Dendritic cell treated with granulocyte-macrophage colony-stimulating factor and Interleukin-4, amounts not matched to agents 40 ng/mL and 50 ng/mL, for 4 days (primary cell): ENCODE measurements around the gene ANKRD60.

Source experiments
- H3K27ac Mint-ChIP-seq: one replicate; pipeline ENCODE4 v1.8.0; 2022; ENCODE audit warnings: mild to moderate bottlenecking, mixed read lengths
- H3K27me3 Mint-ChIP-seq: one replicate; pipeline ENCODE4 v1.8.0; 2022; ENCODE audit warnings: mild to moderate bottlenecking, mixed read lengths
- H3K36me3 Mint-ChIP-seq: one replicate; pipeline ENCODE4 v1.8.0; 2022; ENCODE audit warnings: low read depth, mixed read lengths
- H3K4me1 Mint-ChIP-seq: one replicate; pipeline ENCODE4 v1.8.0; 2022; ENCODE audit warnings: low read depth, mixed read lengths
- H3K4me3 Mint-ChIP-seq: one replicate; pipeline ENCODE4 v1.8.0; 2022; ENCODE audit warnings: mild to moderate bottlenecking, moderate library complexity, mixed read lengths
- H3K9me3 Mint-ChIP-seq: one replicate; pipeline ENCODE4 v1.8.0; 2022; ENCODE audit warnings: mixed read lengths
- intact Hi-C: fragments of 100-400 bp; cut with micrococcal nuclease; formaldehyde crosslinking; loops from one replicate; pipeline ENCODE4 v1.15.0; 2022

The ANKRD60 gene

DNA sequence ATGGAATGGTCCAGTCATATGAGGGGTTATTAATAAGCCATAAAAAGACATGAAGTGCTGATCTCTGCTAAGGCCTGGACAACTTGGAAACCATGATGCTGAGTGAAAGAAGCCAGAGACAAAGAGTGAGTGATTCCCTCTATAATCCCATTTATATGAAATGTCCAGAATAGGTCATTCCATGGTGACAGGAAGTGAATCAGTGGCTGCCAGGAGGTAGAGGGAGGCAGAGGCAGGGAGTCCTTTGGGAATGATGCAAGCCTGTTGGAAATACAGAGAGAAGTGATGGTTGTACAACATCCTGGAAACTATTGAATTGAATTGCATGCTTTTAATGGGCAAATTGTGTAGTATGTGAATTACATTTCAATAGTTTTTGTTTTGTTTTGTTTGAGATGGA lies 26.4 kb downstream of the ANKRD60 start:
- H3K9me3 Mint-ChIP-seq, result no peaks in the 10 kb centered on the region
- no peaks in the 10 kb centered on the region for H3K4me1 Mint-ChIP-seq
- H3K27me3 Mint-ChIP-seq, result peaks cover 10% of the 10 kb centered on the region
- no peak overlapping the region for H3K4me3 Mint-ChIP-seq
- H3K27ac Mint-ChIP-seq, result no peak overlapping the region
- intact Hi-C loops, result loop anchor here (10.0 kb wide), 1 partner anchor 1107 kb away; no protein-coding TSS in a partner anchor
- no peaks in the 10 kb centered on the region for H3K36me3 Mint-ChIP-seq

DNA sequence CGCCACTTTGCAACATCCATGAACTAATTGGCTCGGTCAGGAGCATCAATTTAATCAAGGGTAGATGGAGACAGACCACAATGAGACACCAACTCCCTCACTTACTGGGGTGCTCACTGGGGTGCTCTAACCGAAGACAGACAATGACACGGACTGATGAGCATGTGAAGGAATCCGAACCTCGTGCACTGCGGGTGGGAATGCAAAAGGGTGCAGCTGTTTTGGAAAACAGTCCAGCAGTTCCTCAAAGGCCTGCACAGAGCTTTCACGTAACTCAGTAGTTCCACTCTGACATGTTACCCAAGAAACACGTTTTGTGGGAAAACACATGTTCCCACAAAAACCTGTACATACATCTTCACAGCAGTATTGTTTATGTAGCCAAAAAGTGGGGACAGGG lies 26.8 kb downstream of the ANKRD60 start:
- Mint-ChIP-seq H3K4me3 (no peak overlapping the region), H3K4me1 (no peaks in the 10 kb centered on the region), H3K27ac (no peak overlapping the region), H3K36me3 (no peaks in the 10 kb centered on the region), H3K9me3 (peaks cover 3% of the 10 kb centered on the region), H3K27me3 (peaks cover 10% of the 10 kb centered on the region)
- intact Hi-C loops, result loop anchor here (10.0 kb wide), 1 partner anchor 1107 kb away; no protein-coding TSS in a partner anchor

- H3K27me3 Mint-ChIP-seq, result peaks cover 4% of the 10 kb centered on the region
- H3K27ac Mint-ChIP-seq, result no peak overlapping the region
- peaks cover 9% of the 10 kb centered on the region for H3K9me3 Mint-ChIP-seq
- H3K4me3 Mint-ChIP-seq, result no peak overlapping the region
- no peaks in the 10 kb centered on the region for H3K36me3 Mint-ChIP-seq
- no peaks in the 10 kb centered on the region for H3K4me1 Mint-ChIP-seq
- intact Hi-C loops, result no loop called here
Measured at GRCh38 chr20:58199469-58199868, 29.0 kb downstream of the ANKRD60 start.

GRCh38 chr20:58198901-58199355 lies 29.5 kb downstream of the ANKRD60 start:
- no peaks in the 10 kb centered on the region for H3K36me3 Mint-ChIP-seq
- H3K4me1 Mint-ChIP-seq, result no peaks in the 10 kb centered on the region
- intact Hi-C loops, result no loop called here
- no peak overlapping the region for H3K27ac Mint-ChIP-seq
- no peak overlapping the region for H3K4me3 Mint-ChIP-seq
- peaks cover 4% of the 10 kb centered on the region for H3K27me3 Mint-ChIP-seq
- peaks cover 9% of the 10 kb centered on the region for H3K9me3 Mint-ChIP-seq

DNA sequence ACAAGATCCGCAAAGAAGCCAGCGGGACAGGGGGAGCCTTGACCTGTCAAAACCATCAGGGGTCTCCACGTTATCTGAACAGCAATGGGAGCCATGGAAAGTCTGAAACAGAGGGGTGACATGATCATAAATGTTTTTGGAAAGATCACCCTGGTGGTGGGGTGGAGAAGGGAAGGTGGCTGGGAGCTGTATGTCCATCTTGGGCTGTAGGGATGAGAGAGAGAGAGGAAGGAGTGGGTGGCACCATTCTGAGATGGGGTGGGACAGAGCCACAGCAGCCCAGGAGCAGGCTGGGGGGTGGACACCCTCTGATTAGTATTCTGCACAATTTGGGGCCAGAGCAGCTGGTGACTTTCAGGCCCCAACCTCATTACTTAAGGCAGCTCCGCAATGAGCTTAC lies 30.1 kb downstream of the ANKRD60 start:
- no peaks in the 10 kb centered on the region for H3K36me3 Mint-ChIP-seq
- H3K4me1 Mint-ChIP-seq, result no peaks in the 10 kb centered on the region
- peaks cover 4% of the 10 kb centered on the region for H3K27me3 Mint-ChIP-seq
- no peak overlapping the region for H3K27ac Mint-ChIP-seq
- H3K4me3 Mint-ChIP-seq, result no peak overlapping the region
- intact Hi-C loops, result no loop called here
- H3K9me3 Mint-ChIP-seq, result peaks cover 9% of the 10 kb centered on the region

DNA sequence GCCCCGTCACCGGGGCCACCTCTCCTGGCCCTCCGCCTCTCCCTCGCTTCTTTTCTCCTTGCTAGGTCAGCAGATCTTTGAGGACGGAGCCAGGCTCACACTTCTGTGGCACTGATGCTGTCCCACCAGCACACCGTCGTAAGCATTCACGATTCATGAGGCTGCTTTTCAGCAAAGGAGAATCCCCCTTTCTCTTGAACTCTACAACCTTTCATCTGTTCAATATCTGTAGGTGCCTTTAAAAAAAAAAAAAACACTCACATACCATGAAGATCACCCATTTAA lies 31.3 kb downstream of the ANKRD60 start:
- intact Hi-C loops, result no loop called here
- Mint-ChIP-seq H3K4me1 (no peaks in the 10 kb centered on the region), H3K27me3 (peaks cover 1% of the 10 kb centered on the region), H3K27ac (no peak overlapping the region), H3K4me3 (no peak overlapping the region), H3K9me3 (peaks cover 9% of the 10 kb centered on the region), H3K36me3 (no peaks in the 10 kb centered on the region)

- intact Hi-C loops, result no loop called here
- no peaks in the 10 kb centered on the region for H3K36me3 Mint-ChIP-seq
- peaks cover 1% of the 10 kb centered on the region for H3K27me3 Mint-ChIP-seq
- H3K27ac Mint-ChIP-seq, result no peak overlapping the region
- no peak overlapping the region for H3K4me3 Mint-ChIP-seq
- peaks cover 9% of the 10 kb centered on the region for H3K9me3 Mint-ChIP-seq
- no peaks in the 10 kb centered on the region for H3K4me1 Mint-ChIP-seq
Measured at GRCh38 chr20:58196402-58197184, 31.9 kb downstream of the ANKRD60 start.

GRCh38 chr20:58195047-58195446 lies 33.4 kb downstream of the ANKRD60 start:
- intact Hi-C loops, result no loop called here
- Mint-ChIP-seq H3K36me3 (no peaks in the 10 kb centered on the region), H3K4me1 (no peaks in the 10 kb centered on the region), H3K27ac (no peak overlapping the region), H3K9me3 (peaks cover 9% of the 10 kb centered on the region), H3K4me3 (no peak overlapping the region), H3K27me3 (no peaks in the 10 kb centered on the region)

GRCh38 chr20:58194175-58194791 lies 34.2 kb downstream of the ANKRD60 start:
- H3K27me3 Mint-ChIP-seq, result no peaks in the 10 kb centered on the region
- peaks cover 9% of the 10 kb centered on the region for H3K9me3 Mint-ChIP-seq
- H3K36me3 Mint-ChIP-seq, result no peaks in the 10 kb centered on the region
- H3K27ac Mint-ChIP-seq, result no peak overlapping the region
- no peaks in the 10 kb centered on the region for H3K4me1 Mint-ChIP-seq
- no peak overlapping the region for H3K4me3 Mint-ChIP-seq
- intact Hi-C loops, result no loop called here

DNA sequence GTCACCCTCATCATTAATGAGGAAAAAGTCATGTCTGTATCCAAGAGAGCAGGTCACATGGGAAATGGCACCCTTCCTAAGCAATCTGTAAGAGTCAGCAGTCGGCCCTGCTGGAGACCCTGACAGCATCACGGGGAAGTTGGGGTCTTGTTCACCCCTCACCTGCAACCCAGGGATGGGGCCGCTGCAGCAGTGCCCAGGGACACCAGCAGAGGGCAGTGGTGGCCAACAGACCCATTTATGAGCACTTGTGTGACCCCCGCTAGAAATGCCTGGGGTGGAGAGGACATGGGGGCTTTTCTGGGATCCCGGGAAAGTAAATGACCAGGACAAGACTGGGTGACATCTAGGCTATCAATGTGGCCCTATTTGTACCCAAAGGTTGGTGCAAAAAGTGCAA lies 35.9 kb downstream of the ANKRD60 start:
- Mint-ChIP-seq H3K27me3 (no peaks in the 10 kb centered on the region), H3K27ac (no peak overlapping the region), H3K9me3 (peaks cover 9% of the 10 kb centered on the region), H3K4me1 (no peaks in the 10 kb centered on the region), H3K36me3 (no peaks in the 10 kb centered on the region), H3K4me3 (no peak overlapping the region)
- intact Hi-C loops, result no loop called here

DNA sequence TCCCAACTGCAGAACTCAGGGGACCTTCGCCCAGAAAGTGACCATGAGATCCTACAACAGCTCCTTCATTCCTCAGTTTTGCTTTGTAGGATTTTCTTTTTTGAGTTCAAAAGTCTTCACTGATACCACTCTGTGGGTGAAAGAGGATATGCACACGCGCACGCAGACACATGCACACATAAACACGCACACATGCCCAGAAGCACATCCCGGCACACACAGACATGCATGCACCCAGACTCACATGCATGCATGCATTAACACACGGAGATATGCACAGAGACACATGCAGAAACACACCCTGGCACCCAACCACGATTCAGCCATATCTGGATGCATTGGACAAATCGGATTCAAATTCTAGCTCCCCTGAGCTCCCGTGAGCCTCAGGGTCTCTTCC lies 36.4 kb downstream of the ANKRD60 start:
- Mint-ChIP-seq H3K4me3 (no peak overlapping the region), H3K27ac (no peak overlapping the region), H3K36me3 (no peaks in the 10 kb centered on the region), H3K4me1 (no peaks in the 10 kb centered on the region), H3K9me3 (peaks cover 9% of the 10 kb centered on the region), H3K27me3 (no peaks in the 10 kb centered on the region)
- intact Hi-C loops, result no loop called here

- Mint-ChIP-seq H3K9me3 (no peaks in the 10 kb centered on the region), H3K4me3 (no peak overlapping the region), H3K27me3 (no peaks in the 10 kb centered on the region), H3K27ac (no peak overlapping the region), H3K4me1 (no peaks in the 10 kb centered on the region), H3K36me3 (no peaks in the 10 kb centered on the region)
- intact Hi-C loops, result no loop called here
Measured at GRCh38 chr20:58188527-58188926, 39.9 kb downstream of the ANKRD60 start.

GRCh38 chr20:58184984-58185383 lies 43.5 kb downstream of the ANKRD60 start:
- Mint-ChIP-seq H3K27ac (no peak overlapping the region), H3K27me3 (peaks cover 19% of the 10 kb centered on the region), H3K4me3 (no peak overlapping the region), H3K9me3 (no peaks in the 10 kb centered on the region), H3K4me1 (peaks cover under 1% of the 10 kb centered on the region), H3K36me3 (no peaks in the 10 kb centered on the region)
- intact Hi-C loops, result no loop called here

DNA sequence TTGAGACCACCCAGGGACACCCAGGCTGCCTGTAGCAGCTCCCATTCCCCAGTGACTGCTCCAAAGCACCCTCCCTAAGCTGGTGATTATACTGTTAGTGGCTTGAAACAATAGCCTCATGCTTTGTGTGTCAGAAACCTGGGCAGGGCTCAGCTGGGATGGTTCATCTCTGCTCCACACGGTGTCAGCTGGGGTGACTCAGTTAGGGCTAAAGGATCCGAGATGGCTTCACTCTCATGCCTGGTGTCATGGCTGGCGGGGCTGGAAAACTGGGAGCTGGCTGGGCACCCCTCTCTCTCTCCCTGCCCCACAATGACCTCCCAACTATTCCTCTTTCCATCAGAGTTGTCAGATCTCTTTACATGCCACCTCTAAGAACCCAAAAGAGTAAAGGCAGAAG lies 44.4 kb downstream of the ANKRD60 start:
- intact Hi-C loops, result no loop called here
- Mint-ChIP-seq H3K36me3 (no peaks in the 10 kb centered on the region), H3K27me3 (peaks cover 27% of the 10 kb centered on the region), H3K27ac (no peak overlapping the region), H3K9me3 (no peaks in the 10 kb centered on the region), H3K4me1 (peaks cover 10% of the 10 kb centered on the region), H3K4me3 (no peak overlapping the region)
